Measurements from ENCODE around the gene SESN1. TPM values are rescaled to one million over a fixed set of nuclear protein-coding genes. Genes with fewer than 3 reads are reported as not detected.

The SESN1 gene
- total and polyA plus RNA-seq, 2 donors (not counting 1 experiment from before 2014, with no cell fraction given): 16.2 to 28.6 TPM

DNA sequence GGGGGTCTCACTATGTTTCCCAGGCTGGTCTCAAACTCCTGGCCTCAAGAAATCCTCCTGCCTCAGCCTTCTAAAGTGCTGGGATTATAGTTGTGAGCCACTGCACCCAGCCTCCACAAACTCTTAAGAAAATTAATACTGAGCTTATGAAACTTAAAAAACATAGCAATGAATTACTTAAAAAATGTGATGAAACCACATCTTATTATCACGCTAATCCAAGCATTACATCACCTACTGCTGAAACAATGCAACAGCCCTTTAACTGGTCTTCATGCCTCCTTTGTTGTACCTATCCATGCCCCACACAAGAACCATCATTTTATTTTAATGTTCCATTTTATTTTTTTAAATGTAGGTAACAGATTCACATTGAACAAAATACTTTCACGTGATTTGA, 24.9 kb downstream of the SESN1 start:
- TF ChIP-seq EZH2 (IDR thresholded peaks at IDR 0.05; ENCODE audit: borderline replicate concordance, insufficient read depth, low read depth, low read length, poor library complexity, severe bottlenecking): no peak
- TF ChIP-seq, protein P1, sequence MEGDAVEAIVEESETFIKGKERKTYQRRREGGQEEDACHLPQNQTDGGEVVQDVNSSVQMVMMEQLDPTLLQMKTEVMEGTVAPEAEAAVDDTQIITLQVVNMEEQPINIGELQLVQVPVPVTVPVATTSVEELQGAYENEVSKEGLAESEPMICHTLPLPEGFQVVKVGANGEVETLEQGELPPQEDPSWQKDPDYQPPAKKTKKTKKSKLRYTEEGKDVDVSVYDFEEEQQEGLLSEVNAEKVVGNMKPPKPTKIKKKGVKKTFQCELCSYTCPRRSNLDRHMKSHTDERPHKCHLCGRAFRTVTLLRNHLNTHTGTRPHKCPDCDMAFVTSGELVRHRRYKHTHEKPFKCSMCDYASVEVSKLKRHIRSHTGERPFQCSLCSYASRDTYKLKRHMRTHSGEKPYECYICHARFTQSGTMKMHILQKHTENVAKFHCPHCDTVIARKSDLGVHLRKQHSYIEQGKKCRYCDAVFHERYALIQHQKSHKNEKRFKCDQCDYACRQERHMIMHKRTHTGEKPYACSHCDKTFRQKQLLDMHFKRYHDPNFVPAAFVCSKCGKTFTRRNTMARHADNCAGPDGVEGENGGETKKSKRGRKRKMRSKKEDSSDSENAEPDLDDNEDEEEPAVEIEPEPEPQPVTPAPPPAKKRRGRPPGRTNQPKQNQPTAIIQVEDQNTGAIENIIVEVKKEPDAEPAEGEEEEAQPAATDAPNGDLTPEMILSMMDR (IDR thresholded peaks at IDR 0.05): no peak
- ATAC-seq (ENCODE audit: low read depth) (no peak), DNase-seq (no peak)
- WGBS (ENCODE audit: insufficient coverage): no CpG with 5 or more reads among the region's 2 CpGs
- Histone ChIP-seq H4K20me1 (ENCODE audit: control insufficient read depth, insufficient read depth, low read length, poor library complexity, severe bottlenecking) (no peaks in the 10 kb centered on the region), H3K79me2 (ENCODE audit: control insufficient read depth, insufficient read depth, low read length) (no peaks in the 10 kb centered on the region), H3K36me3 (replicated peaks in 1 of 2; ENCODE audit: control extremely low read depth in 1 of 2, control insufficient read depth in 1 of 2, extremely low read depth in 1 of 2, insufficient read depth in 2 of 2, low read length in 1 of 2) (no peaks in the 10 kb centered on the region), H3K9ac (ENCODE audit: low read length) (no peak overlapping the region), H3K4me3 (ENCODE audit: control extremely low read depth in 1 of 5, extremely low read depth in 1 of 5, insufficient read depth in 1 of 5, low read depth in 2 of 5, low read length in 4 of 5) (no peak overlapping the region), H3K27me3 (replicated peaks in 1 of 4; ENCODE audit: control extremely low read depth in 1 of 4, control insufficient read depth in 3 of 4, insufficient read depth in 4 of 4, low read length in 3 of 4) (no peaks in the 10 kb centered on the region), H3K4me2 (replicated peaks; ENCODE audit: low read depth, low read length, poor library complexity, severe bottlenecking) (no peak overlapping the region), H3K9me3 (ENCODE audit: control extremely low read depth in 1 of 3, control insufficient read depth in 2 of 3, insufficient read depth in 1 of 3, low read length in 2 of 3) (no peaks in the 10 kb centered on the region), H2AFZ (ENCODE audit: insufficient read depth, low read depth, low read length, poor library complexity, severe bottlenecking) (no peak overlapping the region), H3K27ac (ENCODE audit: low read length in 2 of 2) (no peak overlapping the region), H3K4me1 (ENCODE audit: control insufficient read depth in 2 of 2, insufficient read depth in 2 of 2, low read length in 2 of 2) (peaks cover 0 to 8% of the 10 kb centered on the region in 2 donors)
- no peak overlapping the region for H3K27ac Mint-ChIP-seq
- intact Hi-C loops (cut with micrococcal nuclease): loop anchor here (5.0 kb wide), 1 partner anchor 62 kb away; no protein-coding TSS in a partner anchor
- no peaks in the 10 kb centered on the region for H3K9me3 Mint-ChIP-seq (ENCODE audit: insufficient read depth)
- no peaks in the 10 kb centered on the region for H3K27me3 Mint-ChIP-seq
- ChIA-PET POLR2A (no interaction called here), CTCF (interaction anchor here (1.6 to 8.5 kb wide), 2 partner anchors 9 to 527 kb away, joined by 3 to 247 read pairs; no protein-coding TSS in a partner anchor)
- no peak overlapping the region for H3K4me3 Mint-ChIP-seq
- peaks cover 5% of the 10 kb centered on the region for H3K4me1 Mint-ChIP-seq

DNA sequence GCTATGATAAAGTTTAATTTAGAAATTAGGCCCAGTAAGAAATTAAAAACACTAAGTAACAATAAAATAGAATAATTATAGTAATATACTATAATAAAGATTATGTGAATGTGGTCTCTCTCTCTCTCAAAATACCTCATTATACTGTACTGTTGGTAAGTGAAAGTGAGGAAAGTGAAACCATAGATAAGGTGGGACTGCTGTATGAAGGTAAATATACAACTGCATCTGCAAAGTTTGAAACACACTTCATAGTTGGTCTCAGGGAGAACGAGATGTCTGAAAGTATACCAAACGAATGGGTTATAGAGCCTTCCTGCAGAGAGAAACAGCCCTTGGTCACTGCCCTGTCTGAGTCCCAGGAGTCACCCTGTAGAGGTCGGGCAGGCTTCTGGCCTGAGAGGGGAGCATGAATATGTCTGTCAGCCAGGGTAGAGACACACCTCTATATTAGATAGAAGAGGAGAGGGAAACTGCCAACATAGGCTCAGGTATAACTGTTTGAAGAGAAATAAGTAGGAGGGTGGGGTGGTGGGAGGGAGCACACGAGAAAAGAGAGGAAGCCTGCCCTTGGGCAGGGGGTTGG, 31.8 kb downstream of the SESN1 start:
- POLR2A ChIA-PET: no interaction called here
- intact Hi-C loops (cut with micrococcal nuclease): no loop called here
- WGBS (ENCODE audit: insufficient coverage): 100% methylated on average over 4 of the region's 4 CpGs
- H3K4me1 ChIP-seq (ENCODE audit: control insufficient read depth in 2 of 2, insufficient read depth in 2 of 2, low read length in 2 of 2): peaks cover 7 to 8% of the 10 kb centered on the region in 2 donors
- H2AFZ ChIP-seq (ENCODE audit: insufficient read depth, low read depth, low read length, poor library complexity, severe bottlenecking): no peak overlapping the region
- no peaks in the 10 kb centered on the region for H4K20me1 ChIP-seq (ENCODE audit: control insufficient read depth, insufficient read depth, low read length, poor library complexity, severe bottlenecking)
- Mint-ChIP-seq H3K4me1 (peaks cover 19% of the 10 kb centered on the region), H3K9me3 (ENCODE audit: insufficient read depth) (no peaks in the 10 kb centered on the region), H3K4me3 (no peak overlapping the region), H3K27me3 (no peaks in the 10 kb centered on the region), H3K27ac (no peak overlapping the region)
- ATAC-seq (ENCODE audit: low read depth) (no peak), DNase-seq (no peak)
- no peak overlapping the region for H3K4me3 ChIP-seq (ENCODE audit: control extremely low read depth in 1 of 5, extremely low read depth in 1 of 5, insufficient read depth in 1 of 5, low read depth in 2 of 5, low read length in 4 of 5)
- no peaks in the 10 kb centered on the region for H3K36me3 ChIP-seq (replicated peaks in 1 of 2; ENCODE audit: control extremely low read depth in 1 of 2, control insufficient read depth in 1 of 2, extremely low read depth in 1 of 2, insufficient read depth in 2 of 2, low read length in 1 of 2)
- H3K9me3 ChIP-seq (ENCODE audit: control extremely low read depth in 1 of 3, control insufficient read depth in 2 of 3, insufficient read depth in 1 of 3, low read length in 2 of 3): no peaks in the 10 kb centered on the region
- no peak overlapping the region for H3K4me2 ChIP-seq (replicated peaks; ENCODE audit: low read depth, low read length, poor library complexity, severe bottlenecking)
- TF ChIP-seq, protein P1 (IDR thresholded peaks at IDR 0.05): no peak
- no peak for TF ChIP-seq EZH2 (IDR thresholded peaks at IDR 0.05; ENCODE audit: borderline replicate concordance, insufficient read depth, low read depth, low read length, poor library complexity, severe bottlenecking)
- CTCF ChIA-PET: interaction anchor here (2.0 kb wide), 1 partner anchor 10 kb away, joined by 6 read pairs; no protein-coding TSS in a partner anchor
- H3K9ac ChIP-seq (ENCODE audit: low read length): no peak overlapping the region
- H3K79me2 ChIP-seq (ENCODE audit: control insufficient read depth, insufficient read depth, low read length): peaks cover 14% of the 10 kb centered on the region
- no peaks in the 10 kb centered on the region for H3K27me3 ChIP-seq (replicated peaks in 1 of 4; ENCODE audit: control extremely low read depth in 1 of 4, control insufficient read depth in 3 of 4, insufficient read depth in 4 of 4, low read length in 3 of 4)
- no peak overlapping the region for H3K27ac ChIP-seq (ENCODE audit: low read length in 2 of 2)
